Hematopoietic multipotent progenitor cell treated with erythropoietin and hydrocortisone succinate and interleukin-3 and kit ligand, for 6 days (in vitro differentiated cells): Measurements from ENCODE around the gene EBPL.
A peak's percentile ranks its signal among the peaks of the same experiment; 100 is the strongest.

ENCODE experiments used
- DNase-seq: peaks from one replicate; pipeline ENCODE4 v3.0.0-alpha.2; 2015

EBPL gene

DNA sequence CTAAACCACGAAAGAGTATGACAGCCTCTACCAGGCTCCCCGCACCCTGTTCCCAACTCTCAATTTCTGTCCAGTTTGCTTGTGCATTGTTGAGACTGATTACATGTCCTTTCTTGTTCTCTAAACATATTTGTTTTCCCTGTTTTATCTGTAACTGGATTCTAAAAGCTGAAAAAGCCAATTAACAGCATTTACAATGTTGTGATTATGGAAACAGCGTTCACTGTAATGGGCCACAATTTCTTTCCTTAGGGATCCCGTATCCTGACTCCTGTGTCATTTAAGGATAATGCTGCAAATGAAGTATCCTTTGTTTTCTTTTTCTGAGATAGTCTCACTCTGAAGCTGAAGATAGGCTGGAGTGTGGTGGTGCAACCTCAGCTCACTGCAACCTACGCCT lies 20.5 kb downstream of the EBPL start:
- DNase-seq = no peak

DNA sequence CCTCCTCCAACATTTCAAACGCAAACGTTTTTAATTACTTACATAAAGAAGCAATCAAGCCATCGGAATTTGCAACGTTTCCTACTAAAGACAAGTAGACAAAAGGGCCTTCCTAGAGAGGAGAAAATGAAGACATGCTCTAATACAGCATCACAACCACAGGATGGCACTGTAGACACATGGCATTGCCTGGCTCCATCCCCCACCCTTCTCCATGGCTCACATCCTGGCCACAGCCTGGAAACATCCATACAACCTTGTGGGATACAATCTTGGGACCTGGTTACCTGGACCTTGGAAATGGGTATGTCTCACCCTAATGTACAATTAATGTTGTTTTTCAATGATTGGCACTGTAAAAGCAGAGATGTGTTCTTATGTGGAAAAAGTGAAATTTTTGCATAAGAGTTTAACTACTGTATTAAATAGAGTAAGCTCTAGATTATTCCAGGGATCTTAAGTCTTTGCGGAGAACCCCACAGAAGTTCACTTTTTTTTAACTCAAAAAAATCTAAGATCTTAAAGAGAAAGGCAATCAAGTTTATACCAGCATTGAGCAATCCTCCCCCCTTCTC lies 21.5 kb downstream of the EBPL start:
- peak; percentile 78 for DNase-seq

DNA sequence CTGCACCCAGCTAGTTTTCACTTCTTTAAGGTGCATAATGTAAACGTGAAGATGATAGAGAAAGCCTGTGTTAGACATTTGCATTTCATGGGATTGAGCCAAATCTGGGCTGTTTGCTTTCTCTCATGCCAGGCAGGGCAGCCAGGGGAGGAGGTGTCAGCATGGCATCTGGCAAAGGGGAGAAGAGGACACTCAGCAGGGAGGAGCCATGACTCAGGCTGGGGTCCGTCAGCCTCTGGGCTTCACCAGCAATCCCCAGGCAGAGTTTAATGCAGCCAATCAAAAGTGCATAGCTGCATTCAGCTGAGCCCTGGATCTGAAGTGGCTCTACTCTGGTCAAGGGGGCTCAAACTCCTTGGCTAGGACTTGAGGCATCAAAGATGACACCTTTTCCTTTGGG lies 23.5 kb downstream of the EBPL start:
- no peak for DNase-seq

DNA sequence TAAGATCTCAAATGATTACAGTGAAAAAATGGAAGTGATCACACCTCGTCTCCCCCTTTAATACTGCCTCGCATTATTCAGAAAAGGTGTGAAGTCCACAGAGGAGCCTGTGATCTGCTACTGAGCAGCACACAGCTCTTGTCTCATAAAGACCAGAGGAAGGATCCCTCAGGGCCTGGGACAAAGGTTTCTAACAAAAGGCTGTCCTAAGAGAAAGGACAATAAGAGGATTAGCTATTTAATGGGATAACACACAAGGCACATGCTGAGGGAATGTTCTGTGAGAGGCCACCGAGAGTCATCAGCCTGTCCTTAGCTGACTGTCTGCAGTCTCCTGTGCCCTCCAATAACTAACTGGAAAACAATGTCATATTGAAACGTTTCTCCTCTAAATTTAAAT lies 26.7 kb downstream of the EBPL start:
- DNase-seq = no peak

DNA sequence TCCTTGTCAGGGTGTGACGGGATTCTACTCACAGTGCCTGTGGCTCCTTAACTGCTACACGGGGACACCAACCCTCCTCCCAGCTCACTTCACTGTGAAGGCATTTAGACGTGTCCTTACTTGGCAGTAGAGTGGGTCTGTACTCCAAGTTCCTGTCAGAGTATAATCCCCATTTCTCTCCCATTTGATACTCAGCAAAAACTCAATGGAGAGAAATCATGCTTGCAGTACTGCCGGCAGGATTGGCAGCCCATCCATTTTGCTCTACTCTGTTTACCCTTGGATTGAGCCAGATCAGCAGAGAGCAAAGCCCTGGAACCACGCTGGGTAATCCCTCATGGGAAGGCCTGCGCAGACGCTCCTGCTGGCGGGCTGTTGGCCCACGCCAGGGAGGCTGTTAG lies 34.0 kb downstream of the EBPL start:
- no peak for DNase-seq

DNA sequence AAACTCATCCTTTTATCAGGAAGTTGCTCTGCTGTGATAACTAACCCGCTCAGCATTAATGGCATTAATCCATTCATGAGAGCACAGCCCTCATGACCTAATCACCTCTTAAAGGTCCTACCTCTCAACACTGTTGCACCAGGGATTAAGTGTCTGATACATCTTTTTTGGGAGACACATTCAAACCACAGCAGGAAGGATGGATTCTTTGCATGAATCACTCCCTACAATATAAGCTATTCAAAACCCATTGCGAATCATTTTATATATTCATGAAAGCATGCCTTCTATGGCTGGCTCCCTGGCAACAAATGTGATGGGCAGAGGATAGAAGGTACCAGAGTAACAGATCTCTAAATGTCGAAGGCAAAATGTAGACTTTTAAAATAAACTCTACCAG lies 35.4 kb downstream of the EBPL start:
- DNase-seq = no peak

DNA sequence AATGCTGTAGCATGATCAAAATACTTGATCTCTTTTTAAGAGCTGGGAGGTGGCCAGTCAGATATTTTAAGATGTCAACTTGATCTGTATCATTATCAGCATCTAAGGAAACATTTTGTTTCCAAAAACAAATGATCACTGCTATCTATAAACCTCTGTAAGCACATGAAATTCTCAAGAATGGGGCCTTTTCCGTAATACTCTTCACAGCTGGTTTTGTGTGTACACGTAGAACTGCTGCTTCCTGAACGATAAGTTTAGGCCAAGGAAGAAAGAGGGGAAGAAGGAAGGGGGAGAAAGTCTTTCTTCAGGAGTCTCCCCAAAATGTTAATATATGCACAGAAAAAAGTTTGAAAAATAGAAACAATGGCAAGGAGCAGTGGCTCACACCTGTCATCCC lies 37.3 kb downstream of the EBPL start:
- no peak for DNase-seq

DNA sequence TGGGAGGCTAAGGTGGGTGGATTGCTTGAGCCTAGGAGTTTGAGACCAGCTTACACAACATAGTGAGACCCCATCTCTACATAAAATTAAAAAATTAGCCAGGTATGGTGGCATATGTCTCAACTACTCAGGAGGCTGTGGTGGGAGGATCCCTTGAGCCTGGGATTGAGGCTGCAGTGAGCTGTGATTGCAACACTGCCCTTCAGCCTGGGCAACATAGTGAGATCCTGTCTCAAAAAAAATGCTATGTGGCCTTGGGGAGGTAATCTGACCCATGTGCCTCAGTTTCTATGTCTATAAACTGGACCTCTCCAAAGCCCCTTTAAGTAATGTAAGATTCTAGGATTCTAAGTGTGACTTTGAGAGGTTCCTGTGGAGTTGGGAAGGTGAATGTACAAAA lies 37.8 kb downstream of the EBPL start:
- DNase-seq = no peak

DNA sequence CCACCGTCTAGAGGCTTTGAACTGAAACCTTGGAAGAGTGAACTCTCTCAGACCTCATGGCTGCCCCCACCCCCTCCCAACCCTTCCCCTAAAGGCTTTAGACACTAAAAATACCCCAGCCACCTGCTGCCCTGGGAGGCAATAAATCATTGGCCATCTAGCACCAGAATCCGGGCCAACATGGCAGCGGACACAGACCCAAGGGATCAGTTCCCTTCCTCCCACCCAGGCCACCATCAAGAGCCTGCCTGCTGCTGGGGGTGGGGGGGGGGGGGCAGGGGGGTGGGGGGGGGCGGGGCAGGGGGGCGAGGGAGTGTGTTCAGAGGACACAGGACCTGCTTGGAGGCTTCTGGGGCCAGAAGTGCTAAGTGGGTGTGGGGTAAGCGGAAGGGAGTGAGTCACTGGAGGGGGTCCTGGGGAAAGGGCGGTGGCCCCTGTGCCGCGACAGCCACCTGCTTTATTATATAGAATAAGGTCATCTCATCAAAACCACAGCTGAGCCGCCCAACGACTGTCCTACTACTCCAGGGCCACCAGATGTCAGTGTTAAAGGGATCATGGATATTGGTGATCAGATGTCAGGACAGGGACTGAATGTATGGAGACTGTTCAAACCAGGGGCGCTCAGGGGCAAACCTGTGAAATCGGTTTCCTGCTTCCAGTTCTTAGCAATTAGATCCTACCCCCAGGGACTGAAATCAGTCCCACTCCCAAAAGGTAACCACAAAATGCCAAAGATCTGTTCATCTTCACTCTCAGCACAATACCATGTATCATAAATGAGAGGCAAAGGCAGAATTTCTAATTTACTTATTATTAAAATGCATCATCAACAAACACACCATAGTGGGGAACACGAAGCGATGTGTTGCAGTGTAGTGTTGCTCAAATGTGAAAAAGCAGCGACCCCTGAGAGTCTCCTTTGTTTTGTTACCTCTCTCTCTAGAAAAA lies 38.7 kb downstream of the EBPL start:
- DNase-seq = peak; percentile 86

DNA sequence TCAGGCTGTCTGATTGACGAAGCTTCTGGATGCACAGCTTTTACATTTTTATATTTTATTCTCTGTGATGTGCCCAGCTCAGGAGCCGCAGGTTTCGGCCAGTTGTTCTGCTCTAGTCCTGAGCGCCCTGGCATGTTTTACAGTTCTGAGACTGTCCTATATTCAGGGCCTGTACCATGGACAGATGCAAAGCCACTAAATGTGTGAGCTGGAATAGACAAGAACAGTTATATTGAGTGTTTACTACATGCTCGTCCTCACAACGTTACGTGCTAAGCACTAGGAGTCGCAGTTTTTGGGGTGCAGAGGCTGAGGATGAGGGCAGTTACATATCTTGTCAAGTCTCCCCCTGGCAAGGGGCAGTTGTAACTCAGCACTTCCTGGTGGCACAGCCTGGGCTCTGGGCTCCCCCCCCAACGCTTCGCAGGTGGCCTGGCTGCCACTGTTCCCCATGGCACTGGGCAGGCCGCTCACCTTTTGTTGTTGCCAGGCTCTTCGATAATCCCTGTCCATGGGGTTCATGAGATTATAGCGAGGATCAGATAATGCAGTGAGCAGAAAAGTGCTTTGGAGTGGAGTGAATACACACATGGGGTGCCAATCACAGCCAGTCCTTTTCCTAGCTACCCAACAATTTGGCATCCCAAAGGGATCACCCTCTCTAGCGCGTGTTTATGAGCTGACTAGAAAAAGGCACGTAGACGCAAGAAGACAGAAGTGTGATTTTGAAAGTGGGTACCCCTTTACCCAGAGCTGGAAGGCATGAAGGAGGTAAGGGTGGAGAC lies 39.5 kb downstream of the EBPL start:
- no peak for DNase-seq

DNA sequence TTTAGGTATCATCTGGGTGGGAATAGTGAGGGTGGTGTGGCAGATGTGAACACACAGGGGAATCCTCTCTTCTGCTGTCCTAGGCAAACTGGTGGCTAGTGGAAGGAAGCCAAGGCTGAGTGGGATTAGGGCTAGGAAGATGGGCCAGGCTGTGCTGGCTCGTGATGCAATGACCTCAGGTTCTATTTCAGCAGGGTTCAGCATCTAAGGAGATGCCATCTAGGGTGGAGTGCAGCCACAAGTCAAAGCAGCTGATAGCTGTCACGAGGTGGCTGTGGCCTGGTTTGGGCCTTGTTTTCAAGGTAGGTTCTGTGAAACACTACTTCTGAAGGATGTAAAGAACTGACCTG lies 41.3 kb downstream of the EBPL start:
- DNase-seq = no peak

DNA sequence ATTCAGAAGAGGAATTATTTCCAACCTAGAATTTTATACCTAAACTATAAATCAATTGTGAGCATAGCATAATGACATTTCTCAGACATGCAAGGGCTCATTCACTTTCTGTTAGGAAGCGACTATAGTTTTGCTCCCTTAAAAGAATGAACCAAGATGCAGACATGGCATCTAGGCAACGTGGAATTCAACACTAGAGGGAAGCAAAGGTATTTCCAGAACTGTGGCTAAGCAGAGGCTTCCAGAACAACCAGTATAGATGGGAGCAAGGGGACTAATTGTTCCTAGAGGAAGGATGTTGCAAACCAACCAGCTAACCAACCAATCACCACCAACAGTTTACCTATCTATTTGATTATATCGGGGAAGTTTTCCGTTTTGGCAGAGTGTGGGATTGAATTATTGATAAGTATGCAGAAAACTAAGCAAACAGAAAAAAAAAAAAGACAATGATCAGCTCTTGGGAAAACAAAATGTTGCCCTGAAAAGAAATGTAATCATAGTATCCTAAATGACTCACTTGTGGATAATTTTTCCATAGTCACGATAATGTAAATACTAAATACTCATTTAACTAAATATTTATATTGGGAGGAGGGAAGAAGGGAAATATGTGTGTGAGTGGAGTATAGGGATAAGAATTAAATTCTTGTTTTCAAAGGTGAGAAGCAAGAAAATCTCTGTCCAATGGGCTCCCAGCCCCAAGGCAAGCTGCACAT lies 41.9 kb downstream of the EBPL start:
- DNase-seq = no peak

DNA sequence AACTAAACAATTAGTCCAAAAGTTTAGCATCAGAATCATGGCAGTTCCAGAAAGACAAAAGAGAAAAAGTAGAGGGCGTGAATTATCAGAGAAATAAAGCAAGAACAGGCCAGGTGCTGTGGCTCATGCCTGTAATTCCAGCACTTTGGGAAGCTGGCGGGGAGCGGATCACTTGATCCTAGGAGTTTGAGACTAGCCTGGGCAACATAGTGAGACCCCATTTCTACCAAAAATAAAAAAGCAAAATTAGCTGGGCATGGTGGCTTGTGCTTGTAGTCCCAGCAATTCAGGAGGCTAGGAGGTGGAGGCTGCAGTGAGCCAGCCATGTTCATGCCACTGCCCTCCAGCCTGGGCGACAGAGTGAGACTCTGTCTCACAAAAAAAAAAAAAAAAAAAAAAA lies 44.6 kb downstream of the EBPL start:
- DNase-seq = no peak

DNA sequence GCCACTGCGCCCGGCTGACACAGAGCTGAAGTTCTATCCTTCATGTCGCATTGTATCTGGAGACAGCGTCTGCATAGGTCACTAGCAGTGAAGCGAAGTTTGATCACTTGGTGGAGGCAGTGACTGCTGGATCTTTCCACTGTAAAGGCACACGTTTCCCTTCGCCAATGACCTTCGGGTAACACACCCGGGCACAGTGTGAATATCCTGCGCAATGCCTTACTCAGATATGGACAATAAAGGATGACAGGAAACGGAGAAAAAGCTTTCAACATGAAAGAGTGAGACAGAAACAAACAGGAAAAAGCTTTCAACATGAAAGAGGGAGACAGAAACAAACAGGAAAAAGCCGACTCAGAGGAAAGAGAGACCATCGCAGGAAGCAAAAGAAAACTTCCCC lies 45.8 kb downstream of the EBPL start:
- no peak for DNase-seq

DNA sequence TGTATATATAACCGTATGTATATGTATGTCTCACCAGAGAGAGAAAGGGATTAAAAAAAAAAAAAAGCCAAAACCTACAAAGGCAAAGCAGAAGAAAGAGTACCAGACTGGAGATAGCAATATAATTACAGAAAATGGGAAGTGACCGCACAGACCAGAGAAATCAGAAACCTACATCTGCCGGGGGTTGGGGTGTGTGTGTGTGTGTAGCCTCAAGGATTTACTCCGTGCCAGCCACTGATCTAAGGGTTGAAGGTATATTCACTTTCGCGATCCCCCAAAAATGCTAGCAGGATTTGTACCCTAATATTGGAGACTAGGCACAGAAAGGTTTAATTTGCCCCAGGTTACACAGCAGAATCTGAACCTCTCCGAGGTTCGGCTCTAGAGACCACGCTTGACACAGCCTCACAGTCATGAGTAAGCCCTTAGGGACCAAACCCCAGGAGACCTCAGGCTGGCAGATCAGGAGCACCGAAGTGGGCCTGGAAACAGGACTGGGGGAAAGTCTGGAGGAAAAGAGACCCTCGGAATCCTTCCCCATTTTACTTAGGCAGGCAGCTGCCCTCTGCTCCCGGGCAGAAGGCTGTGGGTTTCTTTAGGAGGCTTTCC lies 48.1 kb downstream of the EBPL start:
- peak; percentile 81 for DNase-seq

DNA sequence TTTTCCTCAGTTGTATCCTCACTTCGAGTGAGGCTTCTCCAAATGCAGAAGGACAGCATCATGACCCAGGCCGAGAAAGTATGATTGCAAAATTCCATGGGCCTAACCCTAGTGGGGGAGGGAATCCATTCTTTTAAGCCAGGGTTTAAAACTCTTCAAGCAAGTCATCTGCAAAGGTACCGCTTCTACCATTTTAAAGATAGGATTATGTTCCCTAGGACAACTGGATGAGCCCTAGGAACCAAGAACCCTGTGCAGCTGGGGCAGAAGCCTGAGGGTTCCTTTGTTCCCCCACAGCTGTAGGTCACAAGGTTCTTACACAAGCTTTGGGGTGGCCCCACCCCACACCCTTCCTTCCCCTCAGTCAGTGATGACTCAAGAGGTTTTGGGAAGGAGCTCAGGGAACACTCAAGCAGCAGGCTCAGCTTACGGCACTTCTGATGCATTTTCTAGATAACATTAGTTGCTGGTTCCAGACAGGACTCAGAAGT lies 49.4 kb downstream of the EBPL start:
- peak; percentile 73 for DNase-seq

DNA sequence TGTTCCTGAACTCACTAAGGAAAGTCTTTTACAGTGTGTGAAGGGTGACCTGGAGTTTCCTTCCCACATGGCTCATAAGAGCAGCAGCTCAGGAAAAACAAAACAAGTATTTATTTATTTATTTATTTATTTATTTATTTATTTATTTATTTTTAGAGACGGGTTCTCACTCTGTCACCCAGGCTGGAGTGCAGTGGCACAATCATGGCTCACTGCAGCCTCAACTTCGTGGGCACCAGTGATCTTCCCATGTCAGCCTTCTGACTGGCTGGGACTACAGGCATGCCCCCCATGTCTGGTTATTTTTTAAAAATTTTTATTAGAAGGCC lies 52.6 kb downstream of the EBPL start:
- DNase-seq = no peak

DNA sequence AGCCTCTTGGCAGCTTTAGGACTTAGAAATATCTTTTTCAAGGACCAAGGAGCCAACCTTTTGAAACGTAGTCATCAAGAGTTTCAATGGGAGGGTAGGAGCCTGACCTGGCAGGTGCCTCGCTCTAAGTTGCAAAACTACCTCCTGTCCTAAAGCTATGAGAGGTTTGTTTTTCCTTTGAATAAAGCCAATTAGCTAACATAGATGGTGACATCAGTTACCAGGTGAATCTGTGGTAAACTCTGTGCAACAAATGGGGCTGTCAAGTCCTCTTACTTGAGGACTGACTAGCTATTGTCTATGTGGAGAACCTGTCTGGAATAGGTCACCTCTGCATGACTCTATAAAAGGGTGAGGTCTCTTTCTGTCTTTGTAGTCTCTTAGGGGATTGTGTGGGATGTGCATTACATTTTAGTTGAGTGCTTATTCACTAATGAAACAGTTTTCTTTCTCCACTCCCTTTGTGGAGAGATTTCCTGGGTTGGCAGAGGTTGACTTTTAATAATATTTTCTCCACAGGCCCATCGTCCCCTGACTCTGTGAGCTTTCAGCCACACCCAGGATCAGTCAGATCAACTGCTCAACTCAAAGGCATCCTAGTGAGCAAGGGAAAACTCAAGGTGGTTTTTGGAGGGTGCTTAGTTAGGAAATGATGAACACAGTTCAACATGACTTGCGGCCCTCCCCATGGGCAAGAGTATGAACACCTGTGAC lies 53.1 kb downstream of the EBPL start:
- DNase-seq = no peak

DNA sequence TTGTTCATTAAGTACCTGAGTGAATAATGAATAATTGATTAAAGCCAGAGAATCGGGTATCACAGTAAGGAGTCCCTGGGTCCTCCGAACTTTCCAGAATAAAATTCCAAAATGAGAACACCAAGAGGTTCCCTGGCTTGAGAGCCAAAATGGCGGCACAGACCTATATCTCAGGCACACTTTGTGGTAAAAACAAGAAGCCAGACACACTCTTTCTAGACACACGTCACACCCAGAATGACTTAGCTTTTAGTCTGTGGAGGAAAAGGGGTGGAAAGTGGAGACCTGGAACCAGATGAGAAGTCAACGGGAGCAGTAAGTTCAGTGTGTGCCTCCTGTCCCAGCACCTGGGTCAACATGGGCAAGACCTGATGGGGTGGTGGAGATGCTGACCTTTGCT lies 54.6 kb downstream of the EBPL start:
- DNase-seq = no peak

DNA sequence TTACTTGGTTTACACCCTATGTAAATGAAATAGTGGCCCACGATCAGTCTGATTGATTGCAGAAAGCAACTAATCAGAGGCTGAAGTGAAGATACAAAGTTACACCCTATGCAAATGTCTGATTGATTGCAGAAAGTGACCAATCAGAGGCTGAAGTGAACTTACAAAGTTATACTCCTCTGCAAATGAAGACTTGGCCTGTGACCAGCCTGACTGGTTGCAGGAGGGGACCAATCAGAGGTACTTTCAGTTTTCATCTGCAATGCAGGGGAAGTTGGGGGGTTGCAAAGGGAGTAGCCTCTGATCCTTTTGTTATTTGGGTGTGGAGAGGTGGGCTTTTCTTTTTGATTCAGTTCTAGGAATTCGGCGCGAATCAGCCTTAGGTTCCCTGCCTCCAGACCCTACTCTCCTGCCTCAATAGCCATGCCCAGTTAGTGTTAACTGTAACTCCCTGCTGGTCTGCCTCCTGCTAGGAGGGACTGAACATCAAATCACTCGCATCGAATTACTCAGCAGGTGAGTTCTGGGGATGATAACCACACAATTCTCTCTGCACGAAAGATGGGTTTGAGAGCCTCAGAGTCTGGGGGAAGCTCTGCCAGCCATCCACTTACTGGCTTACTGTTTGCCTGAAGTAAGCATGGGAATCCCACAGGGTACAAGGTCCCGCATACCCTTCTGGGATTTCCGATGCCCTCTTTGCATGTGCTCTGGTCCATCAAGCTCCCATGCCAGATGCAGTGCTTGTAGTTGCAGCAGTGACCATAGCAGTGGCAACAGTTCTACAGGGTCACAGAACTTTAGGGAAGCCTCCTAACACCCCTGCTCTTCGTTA lies 55.5 kb downstream of the EBPL start:
- peak; percentile 57 for DNase-seq

DNA sequence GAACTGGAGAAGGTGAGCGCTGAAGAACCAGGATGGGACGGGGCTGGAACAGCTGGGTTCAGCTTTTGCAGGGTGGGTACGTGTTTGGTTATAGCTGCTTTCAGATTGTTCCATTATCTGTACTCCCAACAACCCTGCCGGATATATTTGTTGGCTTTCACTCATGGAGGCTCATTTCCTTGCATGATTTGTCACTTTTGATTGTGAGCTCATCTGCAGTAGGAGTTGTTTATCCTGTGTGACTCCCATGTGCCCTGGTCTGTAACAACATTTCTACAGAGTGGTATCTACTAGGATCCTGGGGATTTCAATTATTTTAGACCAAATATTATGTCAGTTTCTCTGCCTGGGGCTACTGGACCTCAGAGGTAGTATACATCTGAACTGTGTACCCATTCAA lies 57.6 kb downstream of the EBPL start:
- DNase-seq = no peak
